Adrenal gland (tissue), 5 donors: Measurements from ENCODE around the gene STAP1.

Source experiments
- CTCF ChIP-seq, 6 experiments: fragments of 450-650 bp in 4 of 6; fragments of 200-600 bp in 2 of 6; sonication (generic) in 1 of 6; IDR thresholded peaks; 1 replicate in 5 of 6; 2 replicates in 1 of 6; pipeline versions ENCODE4 v1.5.1 to v1.8.0; 2016 to 2021; ENCODE audit warnings: antibody characterized with exemption in 6 of 6, mild to moderate bottlenecking in 2 of 6, moderate library complexity in 1 of 6
- POLR2A ChIP-seq, 2 donors: fragments of 450-650 bp; IDR thresholded peaks; one replicate each; pipeline ENCODE4 v1.6.1; 2017; ENCODE audit warnings: antibody characterized with exemption in 2 of 2, mild to moderate bottlenecking in 2 of 2, moderate library complexity in 1 of 2
- donor health status: DM: no; HTN: no; CAD: no.

- TF ChIP-seq CTCF (IDR thresholded peaks at IDR 0.05) (no peak), POLR2A (IDR thresholded peaks at IDR 0.05) (no peak)
These were observed 8.1 kb upstream of the STAP1 start for GRCh38 chr4:67550451-67550850.
